Stomach (tissue), 9 donors: ENCODE data around the gene SND1. TPM values are rescaled to one million over a fixed set of nuclear protein-coding genes. Genes with fewer than 3 reads are reported as not detected.
A peak's percentile ranks its signal among the peaks of the same experiment; 100 is the strongest.

Experiments
- DNase-seq, 2 donors: peaks; one replicate each; pipeline versions ENCODE4 v3.0.0 to v3.0.0-alpha.2; 2013 to 2019
- H3K27ac ChIP-seq, 5 donors: fragments of 200-600 bp in 4 of 5; sonication (generic) in 4 of 5; one replicate each; pipeline ENCODE4 v1.5.1; 2013 to 2019; ENCODE audit warnings: mild to moderate bottlenecking in 1 of 5, moderate library complexity in 1 of 5
- H3K27me3 ChIP-seq, 3 donors: fragments of 200-600 bp; sonication (generic); one replicate each; pipeline ENCODE4 v1.5.1; 2017 to 2019; ENCODE audit warnings: mixed run types in 1 of 3
- H3K36me3 ChIP-seq, 4 donors: fragments of 200-600 bp; sonication (generic); 1 replicate in 3 of 4; 2 replicates in 1 of 4; pipeline ENCODE4 v1.5.1; 2016 to 2019
- H3K4me1 ChIP-seq, 4 donors: fragments of 200-600 bp; sonication (generic); one replicate each; pipeline ENCODE4 v1.5.1; 2016 to 2019
- H3K4me3 ChIP-seq, 4 donors: fragments of 200-600 bp; sonication (generic) in 3 of 4; one replicate each; pipeline ENCODE4 v1.5.1; 2016 to 2019; ENCODE audit warnings: mild to moderate bottlenecking in 1 of 4
- H3K9me3 ChIP-seq, 4 donors: fragments of 200-600 bp; sonication (generic); one replicate each; pipeline ENCODE4 v1.5.1; 2016 to 2019
- EP300 ChIP-seq: sonication (generic); formaldehyde crosslinking; IDR thresholded peaks from one replicate; pipeline ENCODE4 v1.6.1; 2017; ENCODE audit warnings: antibody characterized with exemption
- POLR2A ChIP-seq, 4 donors: fragments of 450-650 bp; IDR thresholded peaks; one replicate each; pipeline ENCODE4 v1.6.1; 2016; ENCODE audit warnings: antibody characterized with exemption in 4 of 4, control low read depth in 2 of 4, mild to moderate bottlenecking in 1 of 4, moderate library complexity in 1 of 4
- POLR2AphosphoS5 ChIP-seq, 3 donors: sonication (generic); formaldehyde crosslinking; IDR thresholded peaks; one replicate each; pipeline ENCODE4 v1.6.1; 2016; ENCODE audit warnings: antibody characterized with exemption in 3 of 3
- WGBS, 5 donors: extraction: QIAGEN DNeasy Blood & Tissue Kit in 3 of 5; methylation state at CpG; one replicate each; pipeline versions ENCODE4 v1.1.5 to v1.1.7; 2013 to 2018; 5-methylcytosine and 5-hydroxymethylcytosine counted together
- intact Hi-C: fragments of 100-400 bp; cut with DNase I; formaldehyde crosslinking; loops from one replicate; pipeline ENCODE4 v1.15.1; 2023; ENCODE audit warnings: low total_unique reads
- polyA plus RNA-seq, 3 donors: library from polyadenylated mRNA; stranded (reverse); fragments of 200-250 nt; gene quantifications; one replicate each; pipeline ENCODE4 v1.2.3, GENCODE V29; 2013
- small RNA-seq, 4 donors: library from RNA; depleted of rRNA; stranded (forward); fragments of <200 nt; gene quantifications; one replicate each; pipeline ENCODE3, GENCODE V24; 2016
- total RNA-seq, 5 donors: library from RNA; depleted of rRNA; stranded (reverse); fragments of >200 nt; gene quantifications; one replicate each; pipeline versions ENCODE4 v1.1.0 to v1.2.3, GENCODE V29; 2014 to 2016
- TF ChIP-seq, protein P1 (sequence below), 7 experiments: fragments of 450-650 bp in 4 of 7; fragments of 200-600 bp in 3 of 7; sonication (generic) in 3 of 7; IDR thresholded peaks; one replicate each; pipeline ENCODE4 v1.5.1; 2016 to 2019; ENCODE audit warnings: antibody characterized with exemption in 7 of 7, control low read depth in 2 of 7, mild to moderate bottlenecking in 1 of 7
- donor health status: healthy with polysubstance abuse.
- donor health status: Bipolar disorder and iron deficiency.
- donor health status: healthy.

SND1 gene
- total and polyA plus RNA-seq, 8 donors, result 63.3 to 799 (median 126) TPM

DNA sequence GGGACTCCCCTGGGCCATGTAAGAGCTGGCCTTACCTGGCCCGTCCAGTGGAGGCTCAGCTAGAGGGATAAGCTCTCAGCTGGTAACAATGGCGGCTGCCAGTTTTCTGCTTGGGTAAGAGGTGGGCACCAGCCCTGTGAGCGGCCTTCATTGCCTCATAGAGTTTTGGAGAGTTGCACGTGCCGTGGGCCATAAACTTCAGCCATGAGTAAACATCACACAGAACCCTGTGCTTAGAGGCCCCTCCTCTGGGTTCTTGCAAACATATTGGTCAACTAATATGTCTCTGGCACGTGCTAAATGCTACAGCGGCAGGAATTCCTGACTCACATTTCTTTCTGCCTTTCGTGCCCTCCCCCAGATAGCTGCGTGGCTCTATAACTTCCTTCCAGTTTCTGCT, 485.2 kb downstream of the SND1 start:
- peaks cover 11 to 23% (median 17%) of the 10 kb centered on the region in 4 donors for H3K4me1 ChIP-seq
- H3K27me3 ChIP-seq, result peaks cover 0 to 59% (median 45%) of the 10 kb centered on the region in 3 donors
- WGBS, 5 donors, result 32 to 39% (median 33%) methylated on average over 9 of the region's 9 CpGs
- H3K9me3 ChIP-seq, result peaks cover 0 to 5% (median 2%) of the 10 kb centered on the region in 4 donors
- H3K36me3 ChIP-seq, result no peaks in the 10 kb centered on the region
- H3K4me3 ChIP-seq, result no peak overlapping the region
- intact Hi-C loops, result loop anchor here (5.0 kb wide), 1 partner anchor 70 kb away; no protein-coding TSS in a partner anchor
- no peak overlapping the region for H3K27ac ChIP-seq
- TF ChIP-seq POLR2A (IDR thresholded peaks at IDR 0.05) (no peak), EP300 (no peak), POLR2AphosphoS5 (IDR thresholded peaks at IDR 0.05) (no peak)
- TF ChIP-seq, protein P1, sequence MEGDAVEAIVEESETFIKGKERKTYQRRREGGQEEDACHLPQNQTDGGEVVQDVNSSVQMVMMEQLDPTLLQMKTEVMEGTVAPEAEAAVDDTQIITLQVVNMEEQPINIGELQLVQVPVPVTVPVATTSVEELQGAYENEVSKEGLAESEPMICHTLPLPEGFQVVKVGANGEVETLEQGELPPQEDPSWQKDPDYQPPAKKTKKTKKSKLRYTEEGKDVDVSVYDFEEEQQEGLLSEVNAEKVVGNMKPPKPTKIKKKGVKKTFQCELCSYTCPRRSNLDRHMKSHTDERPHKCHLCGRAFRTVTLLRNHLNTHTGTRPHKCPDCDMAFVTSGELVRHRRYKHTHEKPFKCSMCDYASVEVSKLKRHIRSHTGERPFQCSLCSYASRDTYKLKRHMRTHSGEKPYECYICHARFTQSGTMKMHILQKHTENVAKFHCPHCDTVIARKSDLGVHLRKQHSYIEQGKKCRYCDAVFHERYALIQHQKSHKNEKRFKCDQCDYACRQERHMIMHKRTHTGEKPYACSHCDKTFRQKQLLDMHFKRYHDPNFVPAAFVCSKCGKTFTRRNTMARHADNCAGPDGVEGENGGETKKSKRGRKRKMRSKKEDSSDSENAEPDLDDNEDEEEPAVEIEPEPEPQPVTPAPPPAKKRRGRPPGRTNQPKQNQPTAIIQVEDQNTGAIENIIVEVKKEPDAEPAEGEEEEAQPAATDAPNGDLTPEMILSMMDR (IDR thresholded peaks at IDR 0.05), result no peak
- peak in 1 of 2 donors; percentile 46 for DNase-seq

DNA sequence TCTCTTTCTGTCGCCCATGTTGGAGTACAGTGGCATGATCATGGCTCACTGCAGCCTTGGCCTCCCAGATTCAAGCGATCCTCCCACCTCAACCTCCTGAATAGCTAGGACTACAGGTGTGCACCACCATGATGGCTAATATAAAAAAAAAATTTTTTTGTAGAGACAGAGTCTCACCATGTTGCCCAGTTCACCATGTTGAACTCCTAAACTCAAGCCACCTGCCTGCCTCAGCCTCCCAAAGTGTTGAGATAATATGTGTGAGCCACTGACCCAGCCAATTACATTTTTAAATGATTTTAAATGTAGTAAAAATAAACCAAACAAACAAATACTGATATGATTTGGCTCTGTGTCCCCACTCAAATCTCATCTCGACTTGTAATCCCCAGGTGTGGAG, 487.4 kb downstream of the SND1 start:
- no peaks in the 10 kb centered on the region for H3K36me3 ChIP-seq
- TF ChIP-seq POLR2AphosphoS5 (IDR thresholded peaks at IDR 0.05) (no peak), POLR2A (IDR thresholded peaks at IDR 0.05) (no peak), EP300 (no peak)
- TF ChIP-seq, protein P1 (IDR thresholded peaks at IDR 0.05), result no peak
- H3K4me3 ChIP-seq, result no peak overlapping the region
- H3K27ac ChIP-seq, result no peak overlapping the region
- H3K27me3 ChIP-seq, result peaks cover 0 to 40% (median 35%) of the 10 kb centered on the region in 3 donors
- peaks cover 11 to 22% (median 16%) of the 10 kb centered on the region in 4 donors for H3K4me1 ChIP-seq
- WGBS, 5 donors, result 65 to 77% (median 69%) methylated on average over 3 of the region's 3 CpGs
- H3K9me3 ChIP-seq, result peaks cover 0 to 9% (median 5%) of the 10 kb centered on the region in 4 donors
- intact Hi-C loops, result loop anchor here (5.0 kb wide), 1 partner anchor 68 kb away; no protein-coding TSS in a partner anchor
- DNase-seq, result no peak

DNA sequence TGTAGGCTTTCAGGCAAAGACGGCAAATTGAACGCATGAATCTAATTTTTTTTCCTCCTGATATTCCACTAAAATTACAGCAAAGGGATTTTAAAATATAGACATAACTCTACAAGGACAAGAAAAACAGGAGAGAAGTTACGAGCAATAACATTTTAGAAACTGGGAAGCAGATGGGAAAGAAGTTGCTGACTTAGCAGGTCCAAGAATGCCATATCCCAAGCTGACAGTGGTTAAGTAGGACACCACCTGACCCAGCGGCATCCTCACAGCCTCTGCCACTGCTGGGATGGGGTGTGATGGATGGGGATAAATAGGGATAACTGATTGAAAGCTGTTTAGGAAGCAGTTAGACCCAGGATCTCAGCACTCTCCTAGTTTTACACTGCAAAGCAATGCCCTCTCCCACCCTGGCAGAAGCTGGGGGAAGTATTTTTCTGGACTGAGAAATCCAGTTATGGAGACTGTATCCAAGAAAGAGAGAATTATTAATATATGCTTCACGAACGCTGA, 489.7 kb downstream of the SND1 start:
- Histone ChIP-seq H3K27me3 (peaks cover 0 to 26% (median 14%) of the 10 kb centered on the region in 3 donors), H3K36me3 (no peaks in the 10 kb centered on the region)
- TF ChIP-seq, protein P1 (IDR thresholded peaks at IDR 0.05), result no peak
- no peak for TF ChIP-seq POLR2A (IDR thresholded peaks at IDR 0.05)
- TF ChIP-seq POLR2AphosphoS5 (IDR thresholded peaks at IDR 0.05), result no peak
- no peak for TF ChIP-seq EP300

More for the DNA sequence above, 489.7 kb downstream of the SND1 start:
- intact Hi-C loops, result no loop called here
- no peak overlapping the region for H3K4me3 ChIP-seq
- DNase-seq, result no peak
- peaks cover 0 to 9% (median 5%) of the 10 kb centered on the region in 4 donors for H3K9me3 ChIP-seq
- 82 to 92% (median 90%) methylated on average over 6 of the region's 6 CpGs for whole genome bisulfite sequencing, 5 donors
- no peaks in the 10 kb centered on the region for H3K4me1 ChIP-seq
- no peak overlapping the region for H3K27ac ChIP-seq

Small RNA genes lying within 50 kb of the gene (small RNA-seq; reads per million reads assigned to genes)
- gene MIR593, result 0 reads per million in 4 donors

Other genes with a start within 250 kb of the SND1 start
- gene GCC1, start 66.6 kb upstream of the SND1 start, total RNA-seq, result 10 to 100 TPM in 4 of 5 donors, 1 to 10 TPM in 1; 2.9 to 37.9 (median 14.3) TPM
- 1 to 10 TPM; 3.7 to 9.2 (median 8.5) TPM for gene GCC1, start 66.6 kb upstream of the SND1 start, polyA plus RNA-seq
- 100 to 1,000 TPM in 2 of 5 donors, 10 to 100 TPM in 3; 29.8 to 126 (median 80.8) TPM for gene ARF5, start 63.8 kb upstream of the SND1 start, total RNA-seq
- 100 to 1,000 TPM; 166 to 223 (median 166) TPM for gene ARF5, start 63.8 kb upstream of the SND1 start, polyA plus RNA-seq
- gene FSCN3, start 58.5 kb upstream of the SND1 start, total RNA-seq, result 1 to 10 TPM in 2 of 5 donors, not detected in 3; 5.0 to 5.2 TPM
- 1 to 10 TPM in 1 of 3 donors, under 1 TPM in 1, not detected in 1; 0.62 to 1.0 TPM for gene FSCN3, start 58.5 kb upstream of the SND1 start, polyA plus RNA-seq
- gene PAX4, start 34.1 kb upstream of the SND1 start, total RNA-seq, result not detected
- not detected for gene PAX4, start 34.1 kb upstream of the SND1 start, polyA plus RNA-seq